Ovary (tissue), 9 donors: ENCODE data around the gene CLDN7. TPM values are rescaled to one million over a fixed set of nuclear protein-coding genes. Genes with fewer than 3 reads are reported as not detected.

Experiments used
- DNase-seq, 5 donors: peaks; one replicate each; pipeline ENCODE4 v3.0.0-alpha.2; 2019 to 2020
- H3K27ac ChIP-seq, 2 donors: fragments of 200-600 bp; one replicate each; pipeline versions ENCODE4 v1.5.1 to v1.8.0; 2019 to 2022
- H3K27me3 ChIP-seq: fragments of 200-600 bp; one replicate; pipeline ENCODE4 v1.8.0; 2022
- H3K36me3 ChIP-seq: fragments of 200-600 bp; sonication (generic); one replicate; pipeline ENCODE4 v1.5.1; 2019
- H3K4me1 ChIP-seq: one replicate; pipeline ENCODE4 v1.8.1; 2013; ENCODE audit warnings: mild to moderate bottlenecking, moderate library complexity; ENCODE audit not compliant: insufficient read depth
- H3K4me3 ChIP-seq: fragments of 200-600 bp; sonication (generic); one replicate; pipeline ENCODE4 v1.5.1; 2017
- H3K9me3 ChIP-seq, 2 donors: fragments of 200-600 bp in 1 of 2; sonication (generic) in 1 of 2; one replicate each; pipeline versions ENCODE4 v1.5.1 to v1.8.1; 2013 to 2019; ENCODE audit warnings: mild to moderate bottlenecking in 1 of 2, moderate library complexity in 1 of 2
- CTCF ChIP-seq, 3 donors: fragments of 450-650 bp in 2 of 3; fragments of 200-600 bp in 1 of 3; IDR thresholded peaks; one replicate each; pipeline versions ENCODE4 v1.5.1 to v1.8.0; 2016 to 2022; ENCODE audit warnings: antibody characterized with exemption in 3 of 3, mild to moderate bottlenecking in 1 of 3
- EP300 ChIP-seq: sonication (generic); formaldehyde crosslinking; IDR thresholded peaks from one replicate; pipeline ENCODE4 v1.6.1; 2017; ENCODE audit warnings: antibody characterized with exemption
- POLR2A ChIP-seq: fragments of 450-650 bp; IDR thresholded peaks from one replicate; pipeline ENCODE4 v1.6.1; 2017; ENCODE audit warnings: antibody characterized with exemption, mild to moderate bottlenecking, moderate library complexity
- WGBS, 3 donors: extraction: QIAGEN DNeasy Blood & Tissue Kit in 1 of 3; methylation state at CpG; one replicate each; pipeline versions ENCODE4 v1.1.5 to v1.1.7; 2013 to 2017; 5-methylcytosine and 5-hydroxymethylcytosine counted together
- intact Hi-C, 4 donors: fragments of 100-400 bp; cut with DNase I; formaldehyde crosslinking; loops; one replicate each; pipeline versions ENCODE4 v1.11.0 to v1.15.1; 2022 to 2023
- polyA plus RNA-seq, 2 donors: library from polyadenylated mRNA; stranded (reverse); fragments of 200-250 nt in 1 of 2; fragments of 350-450 nt in 1 of 2; fragmentation: Illumina TruSeq in 1 of 2; extraction: RNeasy Lipid Tissue Mini Kit (QIAGEN cat#74804) in 1 of 2; gene quantifications; one replicate each; pipeline ENCODE4 v1.2.3, GENCODE V29; 2013 to 2014
- total RNA-seq, 7 donors: library from RNA; depleted of rRNA in 2 of 7; stranded (reverse); fragments of >200 nt in 2 of 7; fragmentation: NEBNext Ultra II Directional in 3 of 7; extraction: Animal tissue kit (Norgen Biotek cat#: 25700) in 3 of 7; gene quantifications; one replicate each; pipeline versions ENCODE4 v1.1.0 to v1.2.4, GENCODE V29; 2016 to 2023
- donor health status: DM: no; HTN: no; CAD: no; lungs with moderate emphysema.
- donor health status: DM: no; HTN: no; CAD: no.
- donor health status: Bipolar disorder and iron deficiency.
- donor health status: DM: yes; HTN: yes; CAD: no.
- donor health status: DM: no; HTN: no; CAD: no.
- donor health status: DM: yes; HTN: yes; CAD: no.

CLDN7 gene
- total and polyA plus RNA-seq, 9 donors = 0.27 to 102 (median 4.7) TPM; not detected in 1

- TF ChIP-seq CTCF (IDR thresholded peaks at IDR 0.05) (no peak), EP300 (no peak), POLR2A (no peak)
- peak in 3 of 5 donors; percentile 59 to 67 (median 61) for DNase-seq
- peak overlapping the region; percentile 98 for H3K4me3 ChIP-seq
- no peaks in the 10 kb centered on the region for H3K36me3 ChIP-seq
- intact Hi-C loops = no loop called here
- peaks cover 13% of the 10 kb centered on the region for H3K4me1 ChIP-seq
- H3K27ac ChIP-seq = peak overlapping the region; percentile 92 to 95
- H3K9me3 ChIP-seq = no peaks in the 10 kb centered on the region
- H3K27me3 ChIP-seq = no peaks in the 10 kb centered on the region
- 20 to 25% (median 22%) methylated on average over 9 to 11 of the region's 11 CpGs for WGBS, 3 donors
Measured at GRCh38 chr17:7220593-7221277, 41.5 kb downstream of the CLDN7 start.

GRCh38 chr17:7219812-7220592 lies 42.3 kb downstream of the CLDN7 start, which contains the start of the genes ACADVL and DLG4:
Gene ACADVL (plus strand): TSS chr17:7219938. CDS start chr17:7219985, 47 bp downstream.
Gene DLG4 (minus strand): TSS chr17:7219836.
- peak within 1 kb of the TSS; percentile 98 for H3K4me3 ChIP-seq
- intact Hi-C loops = no loop called here
- no peaks in the 10 kb centered on the region for H3K9me3 ChIP-seq
- TF ChIP-seq POLR2A = peak; percentile 85
- TF ChIP-seq EP300 = no peak
- TF ChIP-seq CTCF (IDR thresholded peaks at IDR 0.05) = peak in 2 of 3 donors; percentile 12 to 14
- WGBS, 3 donors = 1% methylated on average over 47 to 63 of the region's 63 CpGs
- H3K27me3 ChIP-seq = no peaks in the 10 kb centered on the region
- H3K27ac ChIP-seq = peak within 1 kb of the TSS; percentile 92 to 95
- peak; percentile 93 to 95 (median 95) for DNase-seq
- H3K4me1 ChIP-seq = peaks cover 16% of the 10 kb centered on the region
- H3K36me3 ChIP-seq = no peaks in the 10 kb centered on the region

GRCh38 chr17:7219229-7219811 lies 43.0 kb downstream of the CLDN7 start:
- H3K27me3 ChIP-seq = no peaks in the 10 kb centered on the region
- H3K36me3 ChIP-seq = no peaks in the 10 kb centered on the region
- H3K27ac ChIP-seq = peak overlapping the region; percentile 47 to 95
- intact Hi-C loops = no loop called here
- DNase-seq = no peak
- peak overlapping the region; percentile 98 for H3K4me3 ChIP-seq
- 14 to 15% (median 15%) methylated on average over 12 of the region's 12 CpGs for WGBS, 3 donors
- H3K9me3 ChIP-seq = no peaks in the 10 kb centered on the region
- H3K4me1 ChIP-seq = peaks cover 16% of the 10 kb centered on the region
- TF ChIP-seq CTCF (IDR thresholded peaks at IDR 0.05) (no peak), EP300 (no peak), POLR2A (no peak)

GRCh38 chr17:7218758-7219157 lies 43.5 kb downstream of the CLDN7 start:
- no peaks in the 10 kb centered on the region for H3K27me3 ChIP-seq
- H3K27ac ChIP-seq = no peak overlapping the region
- WGBS, 3 donors = 78 to 83% (median 81%) methylated on average over 6 of the region's 6 CpGs
- no peaks in the 10 kb centered on the region for H3K9me3 ChIP-seq
- peaks cover 17% of the 10 kb centered on the region for H3K4me1 ChIP-seq
- H3K36me3 ChIP-seq = no peaks in the 10 kb centered on the region
- TF ChIP-seq CTCF (IDR thresholded peaks at IDR 0.05) (no peak), POLR2A (no peak), EP300 (no peak)
- no peak overlapping the region for H3K4me3 ChIP-seq
- DNase-seq = peak in 1 of 5 donors; percentile 33
- intact Hi-C loops = no loop called here
